Renal cortex interstitium (tissue), 11 donors: Measurements from ENCODE around the gene LINGO4. TPM values are rescaled to one million over a fixed set of nuclear protein-coding genes. Genes with fewer than 3 reads are reported as not detected.
"Not testable (repeated sequence)": the region's sequence is repeated elsewhere in the genome, so short reads cannot be mapped to it uniquely, and the experiment has no call there.

Source experiments
- DNase-seq, 11 donors: peaks; one replicate each; pipeline ENCODE4 v3.0.0-alpha.2; 2013; ENCODE audit warnings: low read depth in 9 of 11, low spot score in 4 of 11; ENCODE audit errors: extremely low read depth in 1 of 11
- polyA plus RNA-seq, 3 donors: library from polyadenylated mRNA; unstranded; fragments of 120-200 nt; gene quantifications; one replicate each; pipeline ENCODE4 v1.2.1, GENCODE V29; 2013; ENCODE audit not compliant: insufficient read length in 3 of 3

The LINGO4 gene
- polyA plus RNA-seq, 3 donors: 0.03 TPM; not detected in 2

DNA sequence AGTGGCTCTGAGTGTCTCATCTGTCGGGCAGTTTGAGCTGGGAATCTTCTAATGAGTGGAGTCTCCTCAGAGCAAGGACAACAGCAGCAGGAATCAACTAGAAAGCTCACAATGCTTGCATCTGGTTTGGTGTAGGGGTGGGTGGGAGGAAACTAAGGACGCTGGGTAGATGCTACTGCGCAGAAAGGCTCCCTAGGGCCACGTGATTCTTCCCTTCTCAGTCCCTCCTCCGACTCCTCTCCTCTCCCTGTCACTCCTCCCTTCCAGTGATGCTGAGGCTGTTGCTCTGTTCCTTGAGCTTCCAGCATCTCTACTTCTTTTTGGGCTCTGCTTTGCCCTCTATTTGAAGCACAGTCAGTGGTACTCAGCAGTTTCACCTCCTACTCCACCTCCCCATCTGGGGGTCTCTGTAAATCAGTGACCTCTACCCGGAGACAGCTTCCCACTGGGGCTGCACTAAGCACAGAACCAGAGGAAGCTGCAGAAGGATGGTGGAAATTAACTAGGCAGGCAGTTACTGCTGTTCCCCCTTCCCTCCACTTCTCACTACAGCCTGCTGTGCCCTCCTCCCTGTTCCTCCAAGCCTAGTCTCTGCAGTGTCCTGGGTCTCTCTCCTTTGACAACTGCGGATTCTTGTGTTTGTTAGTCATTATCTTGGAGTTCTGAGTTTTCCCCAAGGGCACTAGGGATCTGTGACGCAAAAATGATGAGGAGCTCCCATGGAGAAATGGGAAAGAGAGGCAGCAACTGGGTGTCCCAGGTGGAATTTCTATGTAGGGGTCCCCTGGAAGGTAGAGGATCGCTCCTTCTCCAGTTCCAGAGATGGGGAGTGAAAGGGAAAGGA is 5.8 kb downstream of the LINGO4 start:
- DNase-seq: no peak

DNA sequence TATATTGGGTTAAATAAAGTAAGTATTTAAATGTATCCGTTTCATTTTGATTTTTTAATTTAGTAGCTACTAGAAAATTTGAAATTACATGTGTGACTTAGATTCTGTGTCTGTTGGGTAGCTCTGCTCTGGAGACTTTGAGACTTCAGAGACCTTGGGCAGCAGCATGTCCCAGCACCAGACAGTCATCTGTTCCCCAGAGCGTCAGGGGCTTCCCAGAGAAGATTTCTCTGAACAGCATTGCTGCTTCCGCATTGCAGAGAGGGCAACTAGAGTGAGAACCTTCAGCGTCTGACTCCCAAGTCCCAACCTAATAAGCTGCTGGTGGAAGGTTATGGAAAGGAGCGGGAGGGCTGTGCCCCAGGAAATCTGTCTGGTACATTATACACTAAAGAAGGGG is 6.6 kb downstream of the LINGO4 start:
- DNase-seq: no peak

DNA sequence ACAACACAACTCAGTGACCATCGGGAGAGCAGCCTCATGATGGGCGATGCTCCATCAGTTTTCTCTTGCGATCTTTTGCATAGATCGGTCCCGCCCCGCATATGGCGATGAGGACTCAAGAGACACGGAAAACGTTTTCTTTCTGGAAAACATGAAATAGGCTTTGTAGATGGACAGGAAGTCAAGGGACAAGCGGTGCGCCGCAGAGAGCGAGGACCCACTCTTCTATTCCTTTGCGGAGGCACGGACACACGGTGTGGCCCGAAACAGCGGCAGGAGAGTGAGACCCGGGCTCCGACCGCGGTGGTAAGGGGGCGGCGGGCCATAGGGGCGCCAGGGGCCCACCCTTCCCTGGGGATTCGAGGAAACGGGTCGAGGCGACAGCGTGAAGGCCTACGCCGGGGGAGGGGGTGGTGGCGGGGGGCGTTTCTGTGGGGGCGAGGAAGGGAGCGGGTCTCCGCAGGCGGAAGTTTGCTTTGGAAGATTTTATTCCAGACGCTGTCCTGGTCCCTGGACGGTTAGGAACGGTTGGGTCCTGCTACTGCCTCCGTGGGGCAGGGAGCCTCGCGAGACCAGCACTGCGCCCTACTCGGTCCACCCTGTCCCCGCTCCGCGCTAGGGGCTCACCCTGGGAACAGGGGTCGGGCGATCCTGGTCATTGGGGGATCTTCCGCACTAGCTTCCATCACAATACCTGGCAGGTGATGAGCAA is 14.1 kb downstream of the LINGO4 start:
- DNase-seq: peak in 1 of 11 donors; percentile 11

DNA sequence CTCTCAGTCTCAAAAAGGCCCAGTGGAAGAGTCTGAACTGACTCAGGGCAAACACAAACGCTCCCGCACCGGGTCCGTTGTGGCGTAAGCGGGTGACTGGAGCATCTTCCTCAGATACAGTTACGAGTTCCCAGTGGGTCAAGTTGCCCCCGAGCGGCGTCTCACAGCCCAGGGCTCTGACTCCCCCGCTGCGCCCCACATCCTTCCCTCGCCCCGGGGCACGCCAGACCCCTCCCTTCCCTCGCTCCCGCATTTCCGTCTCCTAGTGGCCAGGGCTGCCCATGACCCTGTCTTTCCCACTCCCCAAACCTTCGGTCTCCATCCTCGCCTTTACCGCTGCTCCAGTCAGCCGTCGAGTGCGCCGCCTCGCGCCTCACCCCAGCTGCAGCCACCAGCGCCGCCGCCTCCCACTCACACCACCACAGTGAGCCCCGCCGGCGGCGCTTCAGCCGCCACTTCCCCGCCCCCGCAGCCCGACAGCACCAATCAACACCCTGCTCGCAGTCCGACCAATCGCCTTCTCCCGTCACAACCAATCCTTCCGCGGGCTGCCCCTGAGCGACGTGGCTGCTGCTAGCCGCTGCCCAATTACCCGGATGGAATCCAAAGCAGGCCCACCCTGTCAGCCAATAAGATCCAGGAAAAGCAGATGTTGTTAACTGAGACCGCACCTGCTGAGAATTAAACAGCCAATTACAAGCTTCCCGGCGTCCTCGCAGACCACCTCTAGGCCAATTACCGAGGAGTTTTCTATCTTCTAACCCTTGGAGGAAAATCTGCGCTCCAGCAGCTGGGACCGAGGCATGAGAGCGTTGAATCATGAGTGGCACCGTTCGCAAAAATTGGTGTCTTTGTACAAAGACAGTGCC is 14.9 kb downstream of the LINGO4 start, which contains the start of gene TDRKH:
TDRKH (minus strand) TSS at position 430 of the 869 bp plus-strand sequence. CDS start 7,478 bp downstream, outside the sequence.
- DNase-seq: peak; percentile 85 to 98 (median 94)

DNA sequence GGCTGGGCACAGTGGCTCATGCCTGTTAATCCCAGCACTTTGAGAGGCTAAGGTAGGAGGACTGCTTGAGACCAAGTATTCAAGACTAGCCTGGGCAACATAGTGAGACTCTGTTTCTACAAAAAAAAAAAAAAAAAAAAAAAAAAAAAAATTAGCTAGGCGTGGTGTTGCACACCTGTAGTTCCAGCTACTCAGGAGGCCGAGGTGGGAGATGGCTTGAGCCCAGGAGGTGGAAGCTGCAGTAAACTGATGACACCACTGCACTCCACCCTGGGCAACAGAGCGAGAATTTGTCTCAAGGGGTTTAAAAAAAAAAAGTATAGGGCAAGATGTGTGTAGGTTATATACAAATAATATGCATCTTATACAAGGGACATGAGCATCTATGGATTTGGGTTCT is 17.5 kb downstream of the LINGO4 start:
- no peak for DNase-seq

DNA sequence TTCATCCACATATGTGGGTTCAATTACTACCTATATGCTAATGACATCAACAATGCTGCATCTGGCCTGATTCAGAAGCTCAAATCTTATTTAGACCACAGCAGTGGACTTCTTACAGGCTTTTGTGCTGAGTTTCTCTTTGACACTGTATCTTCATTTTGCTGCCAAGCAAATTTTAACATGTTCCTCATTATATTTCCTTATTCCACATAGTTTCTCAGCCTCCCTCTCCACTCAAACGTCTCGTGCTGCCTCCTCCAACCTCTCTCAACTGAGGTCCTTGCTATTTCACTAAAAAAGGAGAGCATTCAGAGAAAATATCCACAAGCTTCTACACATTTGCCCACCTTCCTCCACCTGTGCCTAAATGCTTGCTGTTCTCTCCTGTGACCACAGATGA is 21.4 kb downstream of the LINGO4 start:
- DNase-seq: no peak

DNA sequence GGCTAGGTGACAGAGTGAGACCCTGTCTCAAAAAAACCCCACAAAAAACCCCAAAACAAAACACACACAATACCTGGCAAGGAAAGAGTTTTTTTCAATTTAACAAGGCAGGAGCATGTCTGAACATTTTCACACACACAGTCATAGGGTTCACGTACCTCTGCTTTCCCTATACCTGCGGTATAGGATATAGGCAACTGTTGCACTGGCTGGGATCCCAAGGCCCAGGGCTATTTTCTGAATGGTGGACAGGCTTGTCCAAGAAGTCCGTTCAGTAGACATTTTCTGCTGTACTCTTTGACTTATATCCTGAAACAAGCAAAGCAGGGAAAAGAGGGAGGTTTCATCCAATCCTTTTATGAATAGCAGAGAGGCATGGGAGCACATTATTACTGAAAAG is 22.5 kb downstream of the LINGO4 start:
- DNase-seq: no peak

DNA sequence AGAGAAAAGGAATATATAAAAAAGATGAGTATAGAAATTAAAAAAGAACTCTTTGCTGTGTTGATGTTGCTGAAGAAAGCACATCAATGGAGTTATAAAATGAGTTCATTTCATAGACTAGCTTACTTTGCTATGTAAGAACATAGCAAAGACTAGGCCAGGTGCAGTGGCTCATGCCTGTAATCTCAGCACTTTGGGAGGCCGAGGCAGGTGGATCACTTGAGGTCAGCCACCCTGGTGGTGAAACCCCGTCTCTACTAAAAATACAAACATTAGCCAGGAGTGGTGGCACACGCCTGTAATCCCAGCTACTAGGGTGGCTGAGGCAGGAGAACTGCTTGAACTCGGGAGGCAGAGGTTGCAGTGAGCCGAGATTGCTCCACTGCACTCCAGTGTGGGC is 23.2 kb downstream of the LINGO4 start:
- DNase-seq: not testable (repeated sequence)

DNA sequence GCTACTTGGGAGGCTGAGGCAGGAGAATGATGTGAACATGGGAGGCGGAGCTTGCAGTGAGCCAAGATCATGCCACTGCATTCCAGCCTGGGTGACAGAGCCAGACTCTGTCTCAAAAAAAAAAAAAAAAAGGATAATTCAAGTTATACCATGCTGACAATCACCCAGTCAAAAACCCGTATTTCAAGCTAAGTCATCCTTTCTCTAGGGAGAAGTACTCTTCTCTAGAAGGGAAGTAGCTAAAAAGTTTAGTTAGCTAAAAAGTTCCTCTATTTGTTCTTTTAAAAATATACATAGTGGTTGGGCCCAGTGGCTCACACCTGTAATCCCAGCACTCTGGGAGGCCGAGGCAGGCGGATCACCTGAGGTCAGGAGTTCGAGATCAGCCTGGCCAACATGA is 24.5 kb downstream of the LINGO4 start:
- not testable (repeated sequence) for DNase-seq

DNA sequence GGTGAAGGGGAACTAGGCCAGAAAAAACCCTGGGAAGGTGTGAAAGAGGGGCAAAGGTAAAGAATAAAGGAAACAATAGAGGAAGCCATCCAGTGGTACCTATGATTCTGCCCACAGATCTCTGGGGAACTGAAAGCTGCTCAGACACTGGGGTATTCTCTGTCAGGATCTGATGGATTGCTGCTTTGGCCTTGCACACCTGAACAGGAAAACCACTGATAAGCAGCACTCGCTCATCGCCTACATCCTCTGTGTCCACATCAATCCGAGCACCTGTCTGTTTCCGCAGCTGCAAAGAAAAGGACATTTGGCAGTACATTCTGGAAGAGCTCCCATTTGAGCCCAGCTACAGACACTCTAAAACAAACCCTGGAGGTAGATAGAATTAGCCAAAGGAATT is 25.4 kb downstream of the LINGO4 start:
- DNase-seq: no peak

DNA sequence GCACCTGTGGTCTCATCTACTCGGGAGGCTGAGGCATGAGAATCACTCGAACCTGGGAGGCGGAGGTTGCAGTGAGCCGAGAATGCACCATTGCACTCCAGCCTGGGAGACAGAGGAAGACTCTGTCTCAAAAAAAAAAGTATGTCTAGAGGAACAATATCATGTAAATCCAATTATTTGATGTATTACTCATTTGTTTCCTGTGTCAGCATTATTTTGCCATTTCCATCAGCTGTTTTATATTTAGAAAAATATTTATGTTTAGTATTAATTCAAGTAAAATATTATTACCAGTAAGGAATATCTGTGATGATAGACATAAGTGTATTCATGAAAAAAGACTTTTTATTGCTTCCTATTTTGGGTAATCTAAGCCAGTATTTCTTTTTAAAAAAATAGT is 27.9 kb downstream of the LINGO4 start:
- no peak for DNase-seq

DNA sequence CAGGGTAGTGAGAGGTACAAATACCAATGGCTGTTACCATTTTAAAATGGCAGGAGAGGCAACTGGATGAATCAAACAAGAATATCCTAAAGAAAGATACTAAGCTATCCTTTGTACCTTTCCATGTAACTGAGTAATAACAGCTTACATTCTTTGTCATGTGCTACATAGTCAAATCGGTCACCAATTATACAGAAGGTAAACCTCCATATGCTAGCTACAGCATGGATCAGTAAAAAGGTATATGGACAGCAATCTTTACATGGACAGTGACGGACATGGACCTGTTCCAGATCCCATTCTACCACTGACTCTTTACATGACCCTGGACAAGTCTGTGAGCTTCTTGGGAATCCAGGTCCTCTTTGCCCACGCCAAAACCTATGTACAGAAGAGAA is 28.6 kb downstream of the LINGO4 start:
- DNase-seq: no peak

DNA sequence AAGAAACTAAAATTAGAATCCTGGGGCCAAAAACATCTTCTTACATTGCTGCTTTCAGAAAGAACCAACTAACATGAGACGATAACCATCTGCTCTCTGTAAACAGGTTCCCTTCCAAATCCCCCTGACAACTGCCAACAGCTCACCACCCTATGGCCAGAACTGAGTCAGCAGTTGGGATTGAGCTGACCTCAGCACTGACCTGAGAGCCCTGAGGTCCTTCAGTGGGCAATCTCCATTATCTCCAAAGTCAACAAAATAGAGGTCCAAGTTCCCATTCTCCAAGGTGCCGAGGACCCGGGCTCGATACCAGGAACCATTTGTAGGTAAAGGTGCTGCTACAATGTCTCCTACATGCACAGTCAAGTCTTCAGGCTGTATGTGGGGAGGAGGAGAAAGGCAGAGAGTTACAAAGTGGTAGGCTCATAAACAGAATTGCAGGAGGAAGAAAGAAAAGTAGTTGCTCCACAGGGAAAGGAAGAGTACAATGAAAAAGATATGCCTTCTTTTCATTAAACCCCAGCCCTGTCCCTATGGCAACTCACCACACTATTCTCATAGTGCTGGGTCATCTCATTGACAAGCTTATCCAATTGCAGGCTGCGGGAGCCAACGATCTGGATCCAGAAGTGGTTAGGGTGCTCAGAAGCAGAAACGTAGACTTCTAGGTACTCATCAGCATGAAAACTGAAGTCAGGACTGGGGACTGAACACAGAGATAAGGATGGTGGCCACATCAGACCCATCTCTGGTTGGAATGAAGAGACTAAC is 29.1 kb downstream of the LINGO4 start:
- DNase-seq: no peak

DNA sequence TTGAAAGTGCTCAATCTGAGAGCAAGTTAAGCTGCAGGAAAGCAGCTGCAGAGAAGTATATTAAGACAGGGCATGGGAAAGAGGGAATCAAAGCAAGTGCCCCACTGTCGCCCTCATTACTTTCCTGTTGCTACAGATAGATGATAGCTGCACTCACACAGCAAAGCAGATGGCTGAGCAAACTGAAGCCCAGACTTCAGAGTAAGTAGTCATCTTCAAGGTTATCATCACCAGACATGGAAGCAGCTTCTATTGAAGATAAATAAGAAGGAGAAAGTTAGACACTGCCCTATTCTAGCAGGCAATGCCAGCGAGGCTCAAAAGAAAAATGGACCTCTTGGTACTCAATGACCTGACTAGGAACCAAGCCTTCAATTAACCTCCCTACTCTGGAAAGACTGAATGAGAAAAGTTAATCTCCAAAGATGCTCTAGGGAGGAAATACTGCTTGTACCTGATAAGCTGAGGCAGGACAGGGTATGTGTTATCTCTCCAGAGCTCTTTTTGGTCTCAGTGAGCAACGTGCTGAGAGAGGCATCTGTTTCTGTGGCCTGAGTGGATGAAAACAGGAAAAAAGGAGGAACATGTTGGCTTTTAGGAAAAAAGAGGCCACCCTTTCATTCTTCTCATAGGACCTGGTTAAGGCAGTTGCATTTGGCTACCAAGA is 30.8 kb downstream of the LINGO4 start:
- DNase-seq: no peak

DNA sequence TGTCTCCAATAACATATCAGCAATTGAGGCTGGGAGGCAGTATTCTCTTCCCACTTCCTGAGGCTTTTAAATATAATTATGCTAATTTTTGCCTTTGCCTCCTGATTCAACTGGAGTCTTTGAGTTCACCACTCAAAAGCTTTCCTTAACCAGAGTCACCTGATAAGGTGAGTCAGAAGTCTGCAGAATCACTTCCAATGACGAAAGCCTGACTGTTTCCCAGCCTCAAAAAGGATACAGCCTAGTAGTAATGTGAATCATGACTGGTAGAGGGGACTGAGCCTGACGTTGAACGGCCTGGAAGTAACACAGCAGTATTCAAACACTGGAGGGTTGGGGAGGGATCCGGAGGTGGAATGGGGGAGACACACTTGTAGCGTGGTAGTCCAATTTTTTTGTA is 31.5 kb downstream of the LINGO4 start:
- DNase-seq: no peak

DNA sequence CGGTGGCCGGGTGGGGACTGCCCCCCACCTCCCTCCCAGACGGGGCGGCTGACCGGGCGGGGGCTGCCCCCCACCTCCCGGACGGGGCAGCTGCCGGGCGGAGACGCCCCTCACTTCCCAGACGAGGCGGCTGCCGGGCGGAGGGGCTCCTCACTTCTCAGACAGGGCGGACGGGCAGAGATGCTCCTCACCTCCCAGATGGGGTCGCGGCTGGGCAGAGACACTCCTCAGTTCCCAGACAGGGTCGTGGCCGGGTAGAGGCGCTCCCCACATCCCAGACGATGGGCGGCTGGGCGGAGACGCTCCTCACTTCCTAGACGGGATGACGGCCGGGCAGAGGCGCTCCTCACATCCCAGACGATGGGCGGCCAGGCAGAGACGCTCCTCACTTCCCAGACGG is 35.9 kb downstream of the LINGO4 start:
- not testable (repeated sequence) for DNase-seq

DNA sequence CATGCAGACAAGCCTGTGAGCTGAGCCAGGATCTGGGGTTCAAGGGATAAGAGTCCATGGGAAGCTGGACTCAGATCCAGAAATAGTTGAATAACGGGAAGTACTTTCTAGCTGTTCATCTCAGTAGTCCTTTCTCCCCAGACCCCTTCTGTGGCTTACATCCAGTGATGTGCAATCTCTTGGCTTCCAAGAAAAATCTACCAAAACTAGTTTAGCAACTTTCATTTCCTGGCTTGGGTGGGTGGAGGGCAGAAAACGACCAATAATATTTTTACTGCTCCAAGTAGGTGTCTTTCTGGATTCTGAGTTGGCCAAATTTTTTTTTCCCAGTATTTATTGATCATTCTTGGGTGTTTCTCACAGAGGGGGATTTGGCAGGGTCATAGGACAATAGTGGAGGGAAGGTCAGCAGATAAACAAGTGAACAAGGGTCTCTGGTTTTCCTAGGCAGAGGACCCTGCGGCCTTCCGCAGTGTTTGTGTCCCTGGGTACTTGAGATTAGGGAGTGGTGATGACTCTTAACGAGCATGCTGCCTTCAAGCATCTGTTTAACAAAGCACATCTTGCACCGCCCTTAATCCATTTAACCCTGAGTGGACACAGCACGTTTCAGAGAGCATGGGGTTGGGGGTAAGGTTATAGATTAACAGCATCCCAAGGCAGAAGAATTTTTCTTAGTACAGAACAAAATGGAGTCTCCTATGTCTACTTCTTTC is 36.7 kb downstream of the LINGO4 start:
- peak in 1 of 11 donors; percentile 1 for DNase-seq

DNA sequence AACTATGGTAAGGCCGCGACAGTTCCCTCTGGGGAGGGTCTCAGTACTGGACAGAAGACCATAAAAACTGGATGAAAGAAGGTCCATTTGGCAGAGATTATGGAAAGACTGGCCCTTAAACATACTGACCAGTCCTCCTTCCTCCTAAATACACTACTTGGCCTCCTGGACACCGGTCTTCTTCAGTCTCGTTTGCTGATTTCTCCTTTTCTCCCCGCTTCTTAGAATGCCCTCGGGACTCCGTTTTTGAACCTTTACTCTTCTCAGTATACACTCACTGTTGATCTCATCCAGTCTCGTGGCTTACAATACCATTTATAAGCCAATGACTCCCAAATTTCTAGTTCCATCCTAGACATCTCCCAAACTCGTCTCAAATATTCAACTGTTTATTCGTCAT is 41.2 kb downstream of the LINGO4 start:
- peak in 1 of 11 donors; percentile 2 for DNase-seq
